Astrocyte of the spinal cord (primary cell): Measurements from ENCODE around the gene ITPRID2.
"Not testable (repeated sequence)": the region's sequence is repeated elsewhere in the genome, so short reads cannot be mapped to it uniquely, and the experiment has no call there.

Source experiments
- DNase-seq: peaks from one replicate; pipeline ENCODE4 v3.0.0; 2011; ENCODE audit warnings: low read depth, low spot score
- H3K4me3 ChIP-seq: 2 replicates; pipeline ENCODE4 v1.5.1; 2011; ENCODE audit warnings: low read depth, mild to moderate bottlenecking, low read length, moderate library complexity
- CTCF ChIP-seq: IDR thresholded peaks from 2 replicates; pipeline ENCODE4 v1.5.1; 2012; ENCODE audit warnings: low read depth, mild to moderate bottlenecking, low read length, inconsistent platforms
- in situ Hi-C: cut with HindIII; loops from 2 replicates; pipeline ENCODE4 v1.10.0; 2017; ENCODE audit warnings: low sequenced_read_pairs

ITPRID2 gene

DNA sequence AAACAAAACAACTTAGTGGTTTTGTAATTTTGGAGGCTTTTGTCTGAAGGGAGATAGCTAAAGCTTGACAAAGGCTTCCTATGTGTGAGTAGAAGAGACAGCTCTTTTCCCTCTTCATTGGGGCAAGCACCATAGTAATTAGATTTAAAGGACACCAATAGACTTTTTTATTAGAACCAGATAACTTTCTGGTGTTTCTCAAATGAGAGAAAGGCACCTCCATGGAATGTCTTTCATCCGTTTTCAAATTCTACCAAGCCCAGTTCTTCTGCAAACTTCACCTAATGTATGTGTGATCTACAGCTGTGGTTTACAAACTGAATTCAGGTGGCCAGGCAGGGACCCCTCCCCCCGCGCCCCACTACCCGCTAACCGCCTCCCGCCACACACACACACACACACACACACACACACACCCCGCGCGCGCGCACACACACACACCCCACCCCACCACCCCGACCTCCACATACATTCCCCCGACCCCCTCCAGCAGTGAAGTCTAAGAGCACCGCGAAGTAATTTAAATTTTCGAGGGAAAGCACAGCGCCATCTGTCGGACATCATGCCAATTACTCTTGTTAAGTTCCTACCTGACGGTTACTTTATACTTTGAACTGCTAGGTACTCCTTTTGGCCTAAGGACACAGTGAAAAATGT is 62.5 kb downstream of the ITPRID2 start:
- H3K4me3 ChIP-seq = peak overlapping the region; percentile 39
- in situ Hi-C loops = no loop called here
- DNase-seq = peak; percentile 74
- TF ChIP-seq CTCF = peak; percentile 72

DNA sequence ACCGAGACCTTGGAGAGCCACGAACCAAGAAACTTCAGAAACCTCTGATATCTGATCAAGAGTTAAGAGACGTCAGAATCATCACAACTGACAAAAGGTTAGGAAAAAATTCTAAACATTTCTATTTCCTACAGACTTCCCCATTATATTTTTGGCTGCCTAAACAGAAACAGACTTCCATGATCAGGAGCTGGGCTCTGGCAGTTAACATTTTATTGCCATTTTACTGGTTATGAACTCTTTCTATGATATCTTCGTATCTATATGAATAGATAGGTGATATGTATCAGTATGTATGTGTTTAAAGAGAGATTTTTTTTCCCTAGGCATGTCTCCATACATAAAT is 63.0 kb downstream of the ITPRID2 start:
- no peak overlapping the region for H3K4me3 ChIP-seq
- DNase-seq = no peak
- TF ChIP-seq CTCF = no peak
- in situ Hi-C loops = no loop called here

DNA sequence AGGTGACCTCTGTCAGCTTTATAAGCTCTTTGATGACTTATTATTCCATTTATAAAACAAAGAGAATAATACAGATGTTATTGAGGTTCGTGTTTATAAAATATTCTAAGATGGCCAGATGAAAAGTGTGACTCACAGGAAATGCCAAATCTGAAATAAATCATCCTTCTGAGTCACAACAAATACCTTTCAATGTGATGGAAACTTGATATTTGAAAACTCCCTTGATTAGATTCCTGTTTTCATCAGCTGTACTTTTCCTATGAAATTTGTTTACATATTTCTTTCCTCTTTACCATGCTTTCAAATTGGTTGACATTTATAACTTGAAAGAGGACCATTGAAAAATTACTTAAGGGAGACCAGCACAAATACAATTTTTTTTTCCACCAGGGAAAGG is 63.5 kb downstream of the ITPRID2 start:
- DNase-seq = peak; percentile 38

GRCh38 chr2:181955866-181956265 is 64.3 kb downstream of the ITPRID2 start:
- DNase-seq, H3K4me3 ChIP-seq, in situ Hi-C loops: not testable (repeated sequence)

More for the DNA sequence above, 63.5 kb downstream of the ITPRID2 start:
- TF ChIP-seq CTCF = no peak
- in situ Hi-C loops = no loop called here
- H3K4me3 ChIP-seq = no peak overlapping the region

DNA sequence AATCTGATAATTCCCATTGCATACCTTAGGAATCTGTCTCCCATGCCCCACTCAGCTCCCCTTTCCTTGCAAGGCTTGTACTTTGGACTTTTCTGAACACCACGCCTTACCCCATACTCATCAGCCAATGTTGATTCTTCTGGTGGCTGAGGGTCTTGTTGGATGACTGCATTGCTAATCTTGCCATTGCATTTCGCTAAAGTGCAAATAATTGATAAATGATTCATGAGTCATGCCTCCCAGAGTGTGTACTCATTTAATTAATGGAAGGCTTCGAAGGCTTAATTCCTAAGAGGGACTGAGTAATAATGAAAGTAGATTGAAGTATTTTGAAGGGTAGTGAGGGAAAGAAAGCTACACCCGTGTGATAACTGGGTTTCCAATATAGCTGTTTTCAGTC is 66.1 kb downstream of the ITPRID2 start:
- in situ Hi-C loops = no loop called here
- H3K4me3 ChIP-seq = no peak overlapping the region
- no peak for TF ChIP-seq CTCF
- no peak for DNase-seq

DNA sequence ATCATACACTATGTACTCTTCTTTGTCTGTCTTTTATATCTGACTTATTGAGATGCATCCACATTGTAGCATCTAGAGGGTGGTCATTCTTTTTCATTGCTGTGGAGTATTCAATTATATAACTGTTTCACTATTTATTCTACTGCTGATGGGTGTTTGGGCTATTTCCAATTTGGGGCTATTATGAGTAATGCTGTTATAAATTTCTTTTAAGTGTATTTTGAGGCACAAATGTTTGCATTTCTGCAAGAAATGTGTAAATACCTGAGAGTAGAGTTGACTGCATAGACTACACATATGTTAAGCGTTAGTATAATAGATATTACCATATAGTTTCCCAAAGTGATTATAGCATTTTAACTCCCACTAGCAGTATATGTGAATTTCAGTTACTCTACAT is 67.2 kb downstream of the ITPRID2 start:
- no peak for TF ChIP-seq CTCF
- no peak overlapping the region for H3K4me3 ChIP-seq
- no peak for DNase-seq
- in situ Hi-C loops = no loop called here

DNA sequence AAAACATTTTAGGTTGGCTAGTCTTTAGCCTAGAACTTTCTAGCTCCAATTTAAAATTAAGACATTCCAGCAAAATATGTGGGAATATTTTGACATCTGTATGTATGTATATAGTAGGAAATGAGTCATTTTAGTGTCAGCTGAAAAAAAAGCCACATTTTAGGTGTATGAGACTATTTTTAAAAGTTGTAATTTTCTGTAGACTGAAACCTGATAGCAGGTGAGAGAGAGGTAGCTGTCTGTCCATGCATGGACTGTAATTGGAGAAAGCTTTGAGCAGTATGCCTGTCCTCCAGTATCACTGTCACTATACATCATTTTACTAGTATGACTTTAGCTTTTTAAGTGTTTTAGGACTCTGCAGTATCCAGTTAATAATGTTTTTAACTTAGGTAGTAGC is 68.0 kb downstream of the ITPRID2 start:
- in situ Hi-C loops = no loop called here
- H3K4me3 ChIP-seq = no peak overlapping the region
- TF ChIP-seq CTCF = no peak
- DNase-seq = no peak

DNA sequence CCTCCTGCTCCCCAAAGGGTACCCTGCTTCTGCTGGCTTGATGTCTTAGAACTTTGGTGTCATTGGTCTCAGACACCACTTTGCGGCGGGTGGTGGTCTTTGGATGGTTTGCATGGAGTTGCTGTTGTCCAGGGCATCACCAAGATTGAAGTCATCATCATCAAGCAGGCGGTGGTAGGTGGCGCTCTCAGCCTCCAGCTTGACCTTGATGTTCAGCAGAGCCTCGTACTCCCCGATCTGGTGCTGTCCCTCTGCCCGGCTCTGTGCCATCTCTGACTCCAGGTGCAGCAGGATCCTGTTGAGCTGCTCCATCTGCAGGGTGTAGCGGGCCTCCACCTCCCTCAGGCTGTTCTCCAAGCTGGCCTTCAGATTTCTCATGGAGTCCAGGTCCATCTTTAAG is 69.6 kb downstream of the ITPRID2 start:
- H3K4me3 ChIP-seq, DNase-seq, in situ Hi-C loops: not testable (repeated sequence)
